DND-41 (cell line): ENCODE results near the gene AKAP6.

Experiments used
- ATAC-seq: fragments of 200-7000 bp; cut with Tn5 transposase; 3 replicates; pipeline ENCODE4 v1.9.1; 2021; ENCODE audit warnings: low read depth; ENCODE audit not compliant: insufficient read depth
- DNase-seq: peaks from one replicate; pipeline ENCODE4 v3.0.0-alpha.2; 2020
- H2AFZ ChIP-seq: 2 replicates; pipeline ENCODE4 v1.6.0; 2012; ENCODE audit warnings: low read depth, low read length
- H3K27ac ChIP-seq: 2 replicates; pipeline ENCODE4 v1.5.1; 2012; ENCODE audit warnings: low read length, inconsistent platforms
- H3K27me3 ChIP-seq: fragments of 200-600 bp; sonication (generic); 2 replicates; pipeline ENCODE4 v1.6.0; 2012; ENCODE audit warnings: low read length, mild to moderate bottlenecking, inconsistent platforms; ENCODE audit not compliant: insufficient read depth, poor library complexity
- H3K36me3 ChIP-seq: 2 replicates; pipeline ENCODE4 v1.5.1; 2012; ENCODE audit warnings: low read length, inconsistent platforms; ENCODE audit not compliant: insufficient read depth
- H3K4me1 ChIP-seq: 2 replicates; pipeline ENCODE4 v1.5.1; 2012; ENCODE audit warnings: mild to moderate bottlenecking, low read length; ENCODE audit not compliant: insufficient read depth
- H3K4me2 ChIP-seq: 2 replicates; pipeline ENCODE4 v1.6.0; 2012; ENCODE audit warnings: mild to moderate bottlenecking, moderate library complexity, low read length, inconsistent platforms; ENCODE audit not compliant: insufficient read depth
- H3K4me3 ChIP-seq, 2 experiments: fragments of 200-600 bp in 1 of 2; shearing (Covaris generic) in 1 of 2; 2 replicates each; pipeline ENCODE4 v1.5.1; 2012 to 2016; ENCODE audit warnings: inconsistent platforms in 2 of 2, low read length in 2 of 2, mild to moderate bottlenecking in 2 of 2, low read depth in 1 of 2, moderate library complexity in 1 of 2
- H3K79me2 ChIP-seq: 2 replicates; pipeline ENCODE4 v1.6.0; 2012; ENCODE audit warnings: low read length, inconsistent platforms; ENCODE audit not compliant: insufficient read depth
- H3K9ac ChIP-seq: 2 replicates; pipeline ENCODE4 v1.6.0; 2012; ENCODE audit warnings: low read depth, mild to moderate bottlenecking, inconsistent platforms, low read length, moderate library complexity
- H3K9me3 ChIP-seq: 2 replicates; pipeline ENCODE4 v1.5.1; 2012; ENCODE audit warnings: low read length, moderate library complexity, mild to moderate bottlenecking, inconsistent platforms; ENCODE audit not compliant: insufficient read depth, severe bottlenecking
- H4K20me1 ChIP-seq: 2 replicates; pipeline ENCODE4 v1.6.0; 2012; ENCODE audit warnings: low read length; ENCODE audit not compliant: insufficient read depth
- CTCF ChIP-seq: IDR thresholded peaks from 2 replicates; pipeline ENCODE4 v1.5.1; 2012; ENCODE audit warnings: borderline replicate concordance, low read length, moderate library complexity, mild to moderate bottlenecking; ENCODE audit not compliant: poor library complexity, severe bottlenecking; ENCODE audit errors: extremely low read depth
- EZH2 ChIP-seq: IDR thresholded peaks from 3 replicates; pipeline ENCODE4 v1.6.1; 2012; ENCODE audit warnings: borderline replicate concordance, low read depth, mild to moderate bottlenecking, moderate library complexity, low read length, inconsistent platforms; ENCODE audit not compliant: severe bottlenecking

The AKAP6 gene

GRCh38 chr14:32623300-32624093, 294.4 kb downstream of the AKAP6 start:
- Histone ChIP-seq H3K9me3 (no peaks in the 10 kb centered on the region), H4K20me1 (no peaks in the 10 kb centered on the region), H3K4me1 (peaks cover 11% of the 10 kb centered on the region), H3K9ac (no peak overlapping the region), H3K27ac (no peak overlapping the region), H3K27me3 (no peaks in the 10 kb centered on the region), H3K4me3 (no peak overlapping the region), H2AFZ (no peak overlapping the region), H3K36me3 (no peaks in the 10 kb centered on the region), H3K79me2 (no peaks in the 10 kb centered on the region), H3K4me2 (no peak overlapping the region)
- TF ChIP-seq EZH2: no peak
- TF ChIP-seq CTCF: no peak
- no peak for ATAC-seq
- DNase-seq: no peak

- Histone ChIP-seq H3K27me3 (no peaks in the 10 kb centered on the region), H3K36me3 (no peaks in the 10 kb centered on the region), H3K79me2 (no peaks in the 10 kb centered on the region), H3K4me3 (no peak overlapping the region), H3K9me3 (no peaks in the 10 kb centered on the region), H3K4me2 (no peak overlapping the region), H3K9ac (no peak overlapping the region), H3K4me1 (peaks cover 11% of the 10 kb centered on the region), H3K27ac (no peak overlapping the region), H4K20me1 (no peaks in the 10 kb centered on the region), H2AFZ (no peak overlapping the region)
- DNase-seq: no peak
- ATAC-seq: no peak
- TF ChIP-seq EZH2 (no peak), CTCF (no peak)
Observed at GRCh38 chr14:32625211-32625610, 296.1 kb downstream of the AKAP6 start.

GRCh38 chr14:32627545-32628298, 298.6 kb downstream of the AKAP6 start:
- Histone ChIP-seq H3K4me1 (peaks cover 11% of the 10 kb centered on the region), H3K9me3 (no peaks in the 10 kb centered on the region), H4K20me1 (no peaks in the 10 kb centered on the region), H3K36me3 (no peaks in the 10 kb centered on the region), H3K4me2 (no peak overlapping the region), H3K27ac (no peak overlapping the region), H3K79me2 (no peaks in the 10 kb centered on the region), H3K4me3 (no peak overlapping the region), H3K27me3 (no peaks in the 10 kb centered on the region), H3K9ac (no peak overlapping the region), H2AFZ (no peak overlapping the region)
- ATAC-seq (peak; percentile 62), DNase-seq (no peak)
- TF ChIP-seq EZH2 (no peak), CTCF (no peak)
